GM12878 (cell line): ENCODE data around the gene HUWE1.

Source experiments
- CTCF ChIP-seq, 3 experiments: IDR thresholded peaks in 2 of 3; conservative IDR thresholded peaks in 1 of 3; 2 replicates each; pipeline ENCODE4 v1.5.1; 2011; ENCODE audit warnings: low read depth in 3 of 3, low read length in 3 of 3, mild to moderate bottlenecking in 3 of 3, control low read depth in 2 of 3, moderate library complexity in 2 of 3, inconsistent platforms in 1 of 3, mixed read lengths in 1 of 3; ENCODE audit not compliant: control insufficient read depth in 2 of 3, insufficient read depth in 1 of 3; ENCODE audit errors: extremely low read depth in 1 of 3
- ETV6 ChIP-seq, 2 experiments: fragments of 450-650 bp in 1 of 2; IDR thresholded peaks in 1 of 2; conservative IDR thresholded peaks in 1 of 2; 2 replicates each; pipeline ENCODE4 v1.6.1; 2014; ENCODE audit warnings: antibody characterized with exemption in 1 of 2, borderline replicate concordance in 1 of 2, low read depth in 1 of 2, mild to moderate bottlenecking in 1 of 2, moderate library complexity in 1 of 2
- FOS ChIP-seq: IDR thresholded peaks from 3 replicates; pipeline ENCODE4 v1.6.1; 2011; ENCODE audit warnings: borderline replicate concordance; ENCODE audit not compliant: insufficient read length; ENCODE audit errors: extremely low read depth
- FOXK2 ChIP-seq: fragments of 450-650 bp; IDR thresholded peaks from 2 replicates; pipeline ENCODE4 v1.6.1; 2017; ENCODE audit warnings: mild to moderate bottlenecking, moderate library complexity
- IKZF1 ChIP-seq: fragments of 450-650 bp; conservative IDR thresholded peaks from 2 replicates; pipeline ENCODE4 v1.6.1; 2017; ENCODE audit warnings: antibody characterized with exemption, mild to moderate bottlenecking
- KDM1A ChIP-seq: fragments of 200-600 bp; sonication (generic); IDR thresholded peaks from 2 replicates; pipeline ENCODE4 v1.6.1; 2016; ENCODE audit warnings: borderline replicate concordance
- SPI1 ChIP-seq: IDR thresholded peaks from 2 replicates; pipeline ENCODE4 v1.6.1; 2011; ENCODE audit warnings: low read depth, mild to moderate bottlenecking, low read length, moderate library complexity, borderline replicate concordance; ENCODE audit not compliant: insufficient read depth
- SREBF2 ChIP-seq: IDR thresholded peaks from 2 replicates; pipeline ENCODE4 v1.6.1; 2012; ENCODE audit warnings: mild to moderate bottlenecking, low read length
- ZBTB33 ChIP-seq: fragments of 450-650 bp; IDR thresholded peaks from 2 replicates; pipeline ENCODE4 v1.6.1; 2017; ENCODE audit warnings: mild to moderate bottlenecking
- ZBTB4 ChIP-seq: fragments of 450-650 bp; formaldehyde crosslinking; IDR thresholded peaks from 2 replicates; pipeline ENCODE4 v1.4.0; 2022; ENCODE audit warnings: mild to moderate bottlenecking, moderate library complexity

GRCh38 chrX:53704854-53705253 lies 18.3 kb upstream of the HUWE1 start:
- TF ChIP-seq ZBTB33, result no peak
- no peak for TF ChIP-seq CTCF (IDR thresholded peaks at IDR 0.05 in 2 of 3, conservative IDR thresholded peaks at IDR 0.05 in 1 of 3; ENCODE audit: control insufficient read depth in 2 of 3, extremely low read depth in 1 of 3, insufficient read depth in 1 of 3, low read depth in 3 of 3, low read length in 3 of 3)
- no peak for TF ChIP-seq KDM1A
- no peak for TF ChIP-seq FOXK2
- no peak for TF ChIP-seq IKZF1
- no peak for TF ChIP-seq ETV6 (conservative IDR thresholded peaks at IDR 0.05 in 1 of 2, IDR thresholded peaks at IDR 0.05 in 1 of 2; ENCODE audit: borderline replicate concordance in 1 of 2, low read depth in 1 of 2)
- no peak for TF ChIP-seq SREBF2
- TF ChIP-seq FOS, result no peak
- no peak for TF ChIP-seq ZBTB4
- TF ChIP-seq SPI1, result no peak
